ENCODE measurements around the gene SDHAF2.
"Not testable (repeated sequence)": the region's sequence is repeated elsewhere in the genome, so short reads cannot be mapped to it uniquely, and the experiment has no call there.

Gene SDHAF2

GRCh38 chr11:61413496-61413895 is 16.4 kb upstream of the SDHAF2 start:
- H3K27me3 Mint-ChIP-seq = no peaks in the 10 kb centered on the region
- H3K9me3 Mint-ChIP-seq = no peaks in the 10 kb centered on the region
- no peak overlapping the region for H3K4me3 Mint-ChIP-seq
- peaks cover 11% of the 10 kb centered on the region for H3K4me1 Mint-ChIP-seq (ENCODE audit: low read depth)
- peak overlapping the region; percentile 3 for H3K27ac Mint-ChIP-seq
- peaks cover 75% of the 10 kb centered on the region for H3K36me3 Mint-ChIP-seq (ENCODE audit: low read depth)

DNA sequence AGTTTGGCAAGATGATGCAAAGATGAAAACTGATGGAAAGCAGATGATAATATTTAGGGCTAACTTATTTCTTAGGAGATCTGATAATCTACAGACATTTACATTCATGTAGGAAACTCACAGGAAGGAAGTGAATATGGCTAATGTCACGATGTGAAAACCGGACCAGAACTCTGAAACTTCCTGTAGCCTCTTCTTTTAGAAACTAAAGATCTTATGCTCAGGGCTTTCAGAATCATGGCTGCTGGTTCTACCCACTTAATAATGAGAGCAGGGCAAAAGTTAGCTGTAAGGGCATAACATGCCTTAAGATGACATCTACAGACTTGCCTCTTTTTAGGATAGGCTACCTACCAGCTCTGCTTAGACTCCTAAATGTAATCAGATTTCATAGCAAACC is 15.4 kb upstream of the SDHAF2 start:
- no peaks in the 10 kb centered on the region for H3K9me3 Mint-ChIP-seq
- no peak overlapping the region for H3K4me3 Mint-ChIP-seq
- no peaks in the 10 kb centered on the region for H3K27me3 Mint-ChIP-seq
- peak overlapping the region; percentile 26 for H3K27ac Mint-ChIP-seq
- peaks cover 21% of the 10 kb centered on the region for H3K4me1 Mint-ChIP-seq (ENCODE audit: low read depth)
- peaks cover 81% of the 10 kb centered on the region for H3K36me3 Mint-ChIP-seq (ENCODE audit: low read depth)

GRCh38 chr11:61415381-61415780 is 14.5 kb upstream of the SDHAF2 start:
- H3K36me3 Mint-ChIP-seq (ENCODE audit: low read depth) = peaks cover 83% of the 10 kb centered on the region
- no peak overlapping the region for H3K27ac Mint-ChIP-seq
- no peak overlapping the region for H3K4me3 Mint-ChIP-seq
- H3K27me3 Mint-ChIP-seq = no peaks in the 10 kb centered on the region
- H3K4me1 Mint-ChIP-seq (ENCODE audit: low read depth) = peaks cover 29% of the 10 kb centered on the region
- no peaks in the 10 kb centered on the region for H3K9me3 Mint-ChIP-seq

DNA sequence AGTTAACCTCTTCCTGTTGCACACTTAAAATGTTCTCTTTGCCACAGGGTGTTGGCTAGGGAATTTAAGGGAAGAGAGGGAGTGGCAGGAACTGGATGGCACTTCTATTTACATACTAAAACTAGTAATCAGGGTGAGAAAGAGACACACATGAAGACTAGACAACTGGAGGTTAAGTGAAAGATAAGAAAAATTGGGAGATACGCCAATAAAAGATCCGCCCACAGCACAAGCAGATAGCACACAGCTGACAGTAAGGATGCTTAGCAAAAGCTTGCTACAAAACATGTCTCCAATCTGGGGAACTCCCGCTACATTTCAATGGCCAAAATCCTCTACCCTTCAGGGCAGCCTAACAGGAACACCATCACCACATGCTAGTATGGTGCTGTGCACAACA is 13.0 kb upstream of the SDHAF2 start:
- Mint-ChIP-seq H3K9me3 (no peaks in the 10 kb centered on the region), H3K36me3 (ENCODE audit: low read depth) (peaks cover 83% of the 10 kb centered on the region), H3K4me1 (ENCODE audit: low read depth) (peaks cover 39% of the 10 kb centered on the region), H3K27ac (peak overlapping the region; percentile 63), H3K27me3 (no peaks in the 10 kb centered on the region), H3K4me3 (no peak overlapping the region)

GRCh38 chr11:61417670-61418069 is 12.3 kb upstream of the SDHAF2 start:
- Mint-ChIP-seq H3K27ac (peak overlapping the region; percentile 63), H3K36me3 (ENCODE audit: low read depth) (peaks cover 89% of the 10 kb centered on the region), H3K4me3 (no peak overlapping the region), H3K27me3 (no peaks in the 10 kb centered on the region), H3K9me3 (no peaks in the 10 kb centered on the region), H3K4me1 (ENCODE audit: low read depth) (peaks cover 45% of the 10 kb centered on the region)

DNA sequence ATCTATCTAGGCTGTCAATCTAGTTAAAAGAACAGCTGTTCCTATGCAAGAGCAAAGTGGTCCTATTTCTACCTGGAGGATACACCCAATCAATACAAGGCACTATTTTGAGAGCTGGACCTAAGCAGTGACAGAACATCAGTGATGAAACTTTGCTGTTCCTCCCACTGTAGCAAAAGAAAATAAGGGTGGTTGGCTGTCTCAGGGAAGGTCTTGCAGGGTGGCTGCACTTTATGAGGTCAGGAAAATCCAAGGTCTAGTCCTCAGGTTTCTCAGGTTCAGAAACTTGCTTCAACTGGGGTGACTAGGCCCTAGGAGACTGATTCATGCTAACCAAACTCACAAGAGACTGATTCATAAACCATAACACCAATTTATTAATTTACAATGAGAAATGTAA is 11.8 kb upstream of the SDHAF2 start:
- no peaks in the 10 kb centered on the region for H3K9me3 Mint-ChIP-seq
- H3K27ac Mint-ChIP-seq = peak overlapping the region; percentile 63
- no peaks in the 10 kb centered on the region for H3K27me3 Mint-ChIP-seq
- H3K36me3 Mint-ChIP-seq (ENCODE audit: low read depth) = peaks cover 91% of the 10 kb centered on the region
- no peak overlapping the region for H3K4me3 Mint-ChIP-seq
- H3K4me1 Mint-ChIP-seq (ENCODE audit: low read depth) = peaks cover 46% of the 10 kb centered on the region

DNA sequence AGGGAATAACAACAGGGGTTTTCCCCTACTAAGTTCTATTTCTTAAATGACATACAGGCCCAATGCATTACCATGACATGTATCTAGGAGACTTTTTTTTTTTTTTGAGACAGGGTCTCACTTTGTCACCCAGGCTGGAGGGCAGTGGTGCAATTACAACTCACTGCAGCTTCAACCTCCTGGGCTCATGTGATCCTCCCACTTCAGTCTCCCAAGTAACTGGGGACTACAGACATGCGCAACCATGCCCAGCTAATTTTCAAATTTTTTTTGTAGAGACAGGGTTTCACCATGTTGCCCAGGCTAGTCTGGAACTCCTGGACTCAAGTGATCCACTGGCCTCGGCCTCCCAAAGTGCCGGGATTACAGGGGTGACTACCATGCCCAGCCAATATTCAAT is 7.7 kb upstream of the SDHAF2 start:
- H3K27ac Mint-ChIP-seq = peak overlapping the region; percentile 19
- peaks cover 93% of the 10 kb centered on the region for H3K36me3 Mint-ChIP-seq (ENCODE audit: low read depth)
- peaks cover 75% of the 10 kb centered on the region for H3K4me1 Mint-ChIP-seq (ENCODE audit: low read depth)
- no peak overlapping the region for H3K4me3 Mint-ChIP-seq
- no peaks in the 10 kb centered on the region for H3K27me3 Mint-ChIP-seq
- H3K9me3 Mint-ChIP-seq = no peaks in the 10 kb centered on the region

GRCh38 chr11:61425367-61426131 is 4.4 kb upstream of the SDHAF2 start:
- peaks cover 63% of the 10 kb centered on the region for H3K4me1 Mint-ChIP-seq (ENCODE audit: low read depth)
- H3K4me3 Mint-ChIP-seq = no peak overlapping the region
- no peaks in the 10 kb centered on the region for H3K9me3 Mint-ChIP-seq
- H3K27me3 Mint-ChIP-seq = no peaks in the 10 kb centered on the region
- H3K27ac Mint-ChIP-seq = peak overlapping the region; percentile 27
- peaks cover 79% of the 10 kb centered on the region for H3K36me3 Mint-ChIP-seq (ENCODE audit: low read depth)

- Mint-ChIP-seq H3K27me3 (no peaks in the 10 kb centered on the region), H3K9me3 (no peaks in the 10 kb centered on the region), H3K36me3 (ENCODE audit: low read depth) (peaks cover 63% of the 10 kb centered on the region), H3K4me1 (ENCODE audit: low read depth) (peaks cover 75% of the 10 kb centered on the region), H3K27ac (peak overlapping the region; percentile 98), H3K4me3 (peak overlapping the region; percentile 98)
Observed at GRCh38 chr11:61429346-61429690, 606 bp upstream of the SDHAF2 start.

DNA sequence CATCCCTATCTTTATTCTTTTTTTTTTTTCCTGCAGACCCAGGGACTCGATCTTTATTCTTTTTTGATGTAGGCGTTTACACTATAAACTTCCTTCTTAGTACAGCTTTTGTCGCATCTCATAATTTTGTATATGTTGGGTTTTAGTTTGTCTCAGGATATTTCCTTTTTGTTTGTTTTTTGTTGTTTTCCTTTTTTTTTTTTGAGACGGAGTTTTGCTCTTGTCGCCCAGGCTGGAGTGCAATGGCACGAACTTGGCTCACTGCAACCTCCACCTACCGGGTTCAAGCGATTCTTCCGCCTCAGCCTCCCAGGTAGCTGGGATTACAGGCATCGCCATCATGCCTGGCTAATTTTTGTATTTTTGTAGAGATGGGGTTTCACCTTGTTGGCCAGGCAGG is 915 bp downstream of the SDHAF2 start:
- Mint-ChIP-seq H3K27ac (peak overlapping the region; percentile 98), H3K4me3 (peak overlapping the region; percentile 98), H3K36me3 (ENCODE audit: low read depth) (peaks cover 56% of the 10 kb centered on the region), H3K4me1 (ENCODE audit: low read depth) (peaks cover 74% of the 10 kb centered on the region)
- H3K27me3 Mint-ChIP-seq, H3K9me3 Mint-ChIP-seq: not testable (repeated sequence)

- Mint-ChIP-seq H3K36me3 (ENCODE audit: low read depth) (peaks cover 62% of the 10 kb centered on the region), H3K9me3 (no peaks in the 10 kb centered on the region), H3K4me3 (no peak overlapping the region), H3K27me3 (no peaks in the 10 kb centered on the region), H3K27ac (no peak overlapping the region), H3K4me1 (ENCODE audit: low read depth) (peaks cover 39% of the 10 kb centered on the region)
Observed at GRCh38 chr11:61437496-61437895, 7.6 kb downstream of the SDHAF2 start.

DNA sequence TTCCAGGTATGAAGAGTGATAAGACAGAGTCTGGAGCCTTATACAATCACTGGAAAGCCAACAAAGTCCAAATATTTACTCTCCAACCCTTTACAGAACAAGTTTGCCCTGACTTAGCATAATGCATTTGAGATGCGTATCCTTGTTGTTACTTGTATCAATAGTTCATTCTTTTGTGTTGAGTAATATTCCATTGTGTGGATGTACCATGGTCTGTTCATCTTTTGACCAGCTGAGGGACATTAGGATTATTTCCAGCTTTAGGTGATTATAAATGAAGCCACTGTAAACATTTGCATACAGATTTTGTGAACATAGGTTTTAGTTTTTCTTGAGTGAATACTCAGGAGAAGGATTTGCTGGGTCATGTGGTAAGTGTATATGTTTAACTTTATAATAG is 9.7 kb downstream of the SDHAF2 start:
- Mint-ChIP-seq H3K4me1 (ENCODE audit: low read depth) (peaks cover 33% of the 10 kb centered on the region), H3K27me3 (no peaks in the 10 kb centered on the region), H3K27ac (no peak overlapping the region), H3K9me3 (no peaks in the 10 kb centered on the region), H3K36me3 (ENCODE audit: low read depth) (peaks cover 67% of the 10 kb centered on the region), H3K4me3 (no peak overlapping the region)

GRCh38 chr11:61442616-61443015 is 12.7 kb downstream of the SDHAF2 start:
- H3K4me3 Mint-ChIP-seq = no peak overlapping the region
- H3K36me3 Mint-ChIP-seq (ENCODE audit: low read depth) = peaks cover 69% of the 10 kb centered on the region
- peak overlapping the region; percentile 79 for H3K27ac Mint-ChIP-seq
- H3K4me1 Mint-ChIP-seq (ENCODE audit: low read depth) = peaks cover 41% of the 10 kb centered on the region
- H3K27me3 Mint-ChIP-seq = no peaks in the 10 kb centered on the region
- H3K9me3 Mint-ChIP-seq = no peaks in the 10 kb centered on the region

- Mint-ChIP-seq H3K4me1 (ENCODE audit: low read depth) (peaks cover 55% of the 10 kb centered on the region), H3K27me3 (no peaks in the 10 kb centered on the region), H3K36me3 (ENCODE audit: low read depth) (peaks cover 66% of the 10 kb centered on the region)
Observed at GRCh38 chr11:61445516-61445915, 15.6 kb downstream of the SDHAF2 start.

DNA sequence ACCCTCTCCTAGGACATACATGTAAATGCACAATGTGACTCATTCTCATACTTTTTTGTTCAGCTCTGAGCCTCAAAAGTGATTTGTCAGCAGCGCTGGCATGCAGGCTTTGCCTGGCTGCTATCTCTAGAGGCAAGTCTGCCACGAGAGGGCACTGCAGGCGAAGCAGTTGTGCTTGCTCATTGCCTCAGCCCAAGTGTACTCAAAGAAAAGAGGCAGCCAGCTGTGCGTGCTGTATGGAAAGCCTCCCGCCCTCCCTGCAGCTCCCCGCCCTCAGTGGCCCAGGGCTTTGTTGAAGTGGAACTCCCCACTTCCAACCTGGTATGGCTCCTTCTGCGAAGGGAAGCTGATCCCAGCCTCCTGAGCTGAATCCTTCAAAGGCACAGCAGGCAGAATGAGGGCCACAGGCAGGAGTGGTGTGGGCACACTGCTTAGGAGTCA is 16.3 kb downstream of the SDHAF2 start:
- no peak overlapping the region for H3K27ac Mint-ChIP-seq

More at GRCh38 chr11:61445516-61445915, 15.6 kb downstream of the SDHAF2 start:
- no peak overlapping the region for H3K27ac Mint-ChIP-seq
- H3K9me3 Mint-ChIP-seq = no peaks in the 10 kb centered on the region
- no peak overlapping the region for H3K4me3 Mint-ChIP-seq

More for the DNA sequence above, 16.3 kb downstream of the SDHAF2 start:
- no peaks in the 10 kb centered on the region for H3K9me3 Mint-ChIP-seq
- H3K4me1 Mint-ChIP-seq (ENCODE audit: low read depth) = peaks cover 56% of the 10 kb centered on the region
- no peak overlapping the region for H3K4me3 Mint-ChIP-seq
- peaks cover 66% of the 10 kb centered on the region for H3K36me3 Mint-ChIP-seq (ENCODE audit: low read depth)
- H3K27me3 Mint-ChIP-seq = no peaks in the 10 kb centered on the region

All from stimulated activated naive CD8-positive, alpha-beta T cell treated with anti-CD3 and anti-CD28 coated beads, Interleukin-15, Interleukin-2, amounts not matched to agents 100 ng/mL and 50 ng/mL, for 24 hours (primary cell).